Stimulated activated CD4-positive, alpha-beta T cell treated with anti-CD3 and anti-CD28 coated beads, Interleukin-15, amount 100 ng/mL, for 48 hours (primary cell): Measurements from ENCODE around the gene PPP6R1.
"Not testable (repeated sequence)": the region's sequence is repeated elsewhere in the genome, so short reads cannot be mapped to it uniquely, and the experiment has no call there.

Source experiments
- DNase-seq, 2 donors: peaks; one replicate each; pipeline ENCODE4 v3.0.0-alpha.2; 2020; ENCODE audit warnings: low read depth in 2 of 2

Gene PPP6R1

GRCh38 chr19:55223291-55224037 lies 35.4 kb downstream of the PPP6R1 start:
- no peak for DNase-seq

GRCh38 chr19:55220525-55220924 lies 38.3 kb downstream of the PPP6R1 start:
- no peak for DNase-seq

GRCh38 chr19:55216461-55217198 lies 42.2 kb downstream of the PPP6R1 start:
- DNase-seq = peak; percentile 52

- DNase-seq = no peak
Measured at GRCh38 chr19:55213547-55213946, 45.3 kb downstream of the PPP6R1 start.

- DNase-seq = peak; percentile 29 to 41
Measured at GRCh38 chr19:55212447-55212846, 46.4 kb downstream of the PPP6R1 start.

GRCh38 chr19:55209693-55210472 lies 48.9 kb downstream of the PPP6R1 start:
- DNase-seq = no peak

- DNase-seq = no peak
Measured at GRCh38 chr19:55208880-55209692, 49.7 kb downstream of the PPP6R1 start, which contains the start of gene PTPRH. Gene PTPRH, minus strand, starts transcription at chr19:55209501. Its CDS starts 68 bp downstream, at chr19:55209433.

- peak in 1 of 2 donors; percentile 44 for DNase-seq
Measured at GRCh38 chr19:55206664-55207500, 51.9 kb downstream of the PPP6R1 start.

GRCh38 chr19:55202199-55202598 lies 56.6 kb downstream of the PPP6R1 start:
- not testable (repeated sequence) for DNase-seq

- no peak for DNase-seq
Measured at GRCh38 chr19:55199620-55200204, 59.1 kb downstream of the PPP6R1 start.

GRCh38 chr19:55198651-55199050 lies 60.2 kb downstream of the PPP6R1 start:
- no peak for DNase-seq

- DNase-seq = no peak
Measured at GRCh38 chr19:55197528-55197927, 61.3 kb downstream of the PPP6R1 start.

- DNase-seq = no peak
Measured at GRCh38 chr19:55196803-55197202, 62.0 kb downstream of the PPP6R1 start.

GRCh38 chr19:55193481-55193880 lies 65.3 kb downstream of the PPP6R1 start:
- no peak for DNase-seq

- DNase-seq = no peak
Measured at GRCh38 chr19:55189403-55189835, 69.4 kb downstream of the PPP6R1 start.

- no peak for DNase-seq
Measured at GRCh38 chr19:55188625-55189024, 70.2 kb downstream of the PPP6R1 start.

- DNase-seq = no peak
Measured at GRCh38 chr19:55186080-55186479, 72.7 kb downstream of the PPP6R1 start.

- DNase-seq = no peak
Measured at GRCh38 chr19:55181740-55182139, 77.1 kb downstream of the PPP6R1 start.
